Retinal pigment epithelial cell (primary cell): ENCODE measurements around the gene TSPAN5.
"Not testable (repeated sequence)": the region's sequence is repeated elsewhere in the genome, so short reads cannot be mapped to it uniquely, and the experiment has no call there.

ENCODE experiments used
- DNase-seq: peaks from one replicate; pipeline ENCODE4 v3.0.0-alpha.2; 2010; ENCODE audit warnings: low read depth
- H3K4me3 ChIP-seq: 2 replicates; pipeline ENCODE4 v1.5.1; 2011; ENCODE audit warnings: mild to moderate bottlenecking, low read length, control low read depth, moderate library complexity
- TF ChIP-seq, protein P1 (sequence below): conservative IDR thresholded peaks from 2 replicates; pipeline ENCODE4 v1.5.1; 2011; ENCODE audit warnings: low read depth, low read length, control low read depth, inconsistent platforms

Gene TSPAN5

DNA sequence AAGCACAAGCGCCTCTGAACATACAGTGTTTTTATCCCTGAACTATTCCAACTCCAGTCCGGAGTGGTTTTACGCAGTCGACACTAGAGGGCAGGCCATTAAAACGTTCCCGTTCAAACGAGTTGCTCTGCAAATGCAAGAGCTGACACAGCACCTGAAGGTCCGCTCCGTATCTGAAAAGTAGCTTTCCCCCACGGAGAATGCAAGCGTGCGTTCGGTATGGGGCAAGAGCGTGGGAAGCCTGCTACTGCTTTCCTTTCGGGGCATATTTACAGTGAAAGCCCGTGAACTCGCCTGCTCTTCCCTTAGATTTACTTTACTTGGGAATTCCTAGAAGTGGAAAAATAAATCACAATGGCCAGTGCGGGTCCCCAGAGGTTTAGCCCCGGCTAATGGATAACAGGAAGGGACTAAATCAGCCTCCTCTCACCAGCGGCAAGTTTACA, 190.8 kb downstream of the TSPAN5 start:
- peak; percentile 71 for DNase-seq
- peak overlapping the region; percentile 59 for H3K4me3 ChIP-seq
- TF ChIP-seq, protein P1, sequence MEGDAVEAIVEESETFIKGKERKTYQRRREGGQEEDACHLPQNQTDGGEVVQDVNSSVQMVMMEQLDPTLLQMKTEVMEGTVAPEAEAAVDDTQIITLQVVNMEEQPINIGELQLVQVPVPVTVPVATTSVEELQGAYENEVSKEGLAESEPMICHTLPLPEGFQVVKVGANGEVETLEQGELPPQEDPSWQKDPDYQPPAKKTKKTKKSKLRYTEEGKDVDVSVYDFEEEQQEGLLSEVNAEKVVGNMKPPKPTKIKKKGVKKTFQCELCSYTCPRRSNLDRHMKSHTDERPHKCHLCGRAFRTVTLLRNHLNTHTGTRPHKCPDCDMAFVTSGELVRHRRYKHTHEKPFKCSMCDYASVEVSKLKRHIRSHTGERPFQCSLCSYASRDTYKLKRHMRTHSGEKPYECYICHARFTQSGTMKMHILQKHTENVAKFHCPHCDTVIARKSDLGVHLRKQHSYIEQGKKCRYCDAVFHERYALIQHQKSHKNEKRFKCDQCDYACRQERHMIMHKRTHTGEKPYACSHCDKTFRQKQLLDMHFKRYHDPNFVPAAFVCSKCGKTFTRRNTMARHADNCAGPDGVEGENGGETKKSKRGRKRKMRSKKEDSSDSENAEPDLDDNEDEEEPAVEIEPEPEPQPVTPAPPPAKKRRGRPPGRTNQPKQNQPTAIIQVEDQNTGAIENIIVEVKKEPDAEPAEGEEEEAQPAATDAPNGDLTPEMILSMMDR, result peak; percentile 81

DNA sequence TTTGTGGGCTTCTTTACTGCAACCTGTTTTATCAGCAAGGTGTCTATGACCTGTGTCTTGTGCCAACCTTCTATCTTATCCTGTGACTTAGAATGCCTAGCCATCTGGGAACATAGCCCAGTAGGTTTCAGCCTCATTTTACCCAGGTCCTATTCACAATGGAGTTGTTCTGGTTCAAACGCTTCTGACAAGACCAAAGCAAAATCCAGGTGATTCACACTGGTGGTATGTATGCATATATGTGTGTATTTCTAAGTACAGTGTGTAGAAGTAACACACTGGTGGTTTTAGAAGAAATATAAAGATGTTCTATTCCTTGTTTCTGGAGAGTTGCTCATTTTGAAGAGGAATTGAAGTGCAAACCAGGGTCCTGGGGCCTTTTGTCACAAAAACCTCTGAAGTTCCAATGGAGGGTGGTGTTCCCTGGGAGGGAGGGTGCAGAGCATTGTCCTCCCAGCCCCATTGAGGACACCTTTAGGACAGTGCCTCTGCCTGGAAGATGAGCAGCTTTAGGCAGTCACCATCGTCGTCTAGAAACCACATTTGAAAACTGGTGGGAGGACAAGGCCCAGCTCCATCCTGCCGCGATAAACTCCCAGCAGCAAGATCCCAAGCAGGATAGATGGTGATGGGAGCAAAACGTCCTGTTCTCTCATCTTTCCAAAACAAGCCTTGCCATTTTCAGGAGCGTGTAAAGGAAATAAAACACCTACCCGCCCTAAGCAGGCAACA, 191.4 kb downstream of the TSPAN5 start:
- TF ChIP-seq, protein P1, result no peak
- H3K4me3 ChIP-seq, result no peak overlapping the region
- no peak for DNase-seq

DNA sequence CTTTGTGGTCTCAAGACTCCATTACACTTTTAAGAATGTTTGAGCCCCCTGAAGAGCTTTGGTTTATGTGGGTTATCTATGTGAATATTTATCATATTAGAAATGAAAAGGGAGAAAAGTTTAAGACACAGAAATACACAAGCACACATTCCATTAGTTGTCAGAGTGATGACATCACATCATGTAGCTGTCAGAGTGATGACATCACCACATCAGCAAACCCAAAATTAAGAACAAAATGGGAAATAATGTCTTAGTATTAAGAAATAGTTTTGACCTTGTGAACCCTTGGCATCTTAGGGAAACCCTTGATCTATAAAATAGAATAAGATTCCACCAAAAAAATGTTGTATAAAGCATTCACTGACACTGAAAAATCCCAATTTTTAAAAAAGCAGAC, 195.9 kb downstream of the TSPAN5 start:
- no peak overlapping the region for H3K4me3 ChIP-seq
- no peak for DNase-seq
- TF ChIP-seq, protein P1, result no peak

DNA sequence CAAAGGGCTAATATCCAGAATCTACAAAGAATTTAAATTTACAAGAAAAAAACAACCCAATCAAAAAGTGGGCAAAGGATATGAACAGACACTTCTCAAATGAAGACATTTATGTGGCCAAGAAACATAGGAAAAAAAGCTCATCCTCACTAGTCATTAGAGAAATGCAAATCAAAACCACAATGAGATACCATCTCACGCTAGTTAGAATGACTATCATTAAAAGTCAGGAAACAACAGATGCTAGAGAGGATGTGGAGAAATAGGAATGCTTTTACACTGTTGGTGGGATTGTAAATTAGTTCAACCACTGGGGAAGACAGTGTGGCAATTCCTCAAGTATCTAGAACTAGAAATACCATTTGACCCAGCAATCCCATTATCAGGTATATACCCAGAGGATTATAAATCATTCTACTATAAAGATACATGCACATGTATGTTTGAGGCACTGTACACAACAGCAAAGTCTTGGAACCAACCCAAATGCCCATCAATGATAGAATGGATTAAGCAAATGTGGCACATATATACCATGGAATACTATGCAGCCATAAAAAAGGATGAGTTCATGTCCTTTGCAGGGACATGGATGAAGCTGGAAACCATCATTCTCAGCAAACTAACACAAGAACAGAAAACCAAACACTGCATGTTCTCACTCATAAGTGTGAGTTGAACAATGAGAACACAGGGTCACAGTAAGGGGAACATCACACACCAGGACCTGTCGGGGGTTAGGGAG, 197.1 kb downstream of the TSPAN5 start:
- not testable (repeated sequence) for DNase-seq, H3K4me3 ChIP-seq

DNA sequence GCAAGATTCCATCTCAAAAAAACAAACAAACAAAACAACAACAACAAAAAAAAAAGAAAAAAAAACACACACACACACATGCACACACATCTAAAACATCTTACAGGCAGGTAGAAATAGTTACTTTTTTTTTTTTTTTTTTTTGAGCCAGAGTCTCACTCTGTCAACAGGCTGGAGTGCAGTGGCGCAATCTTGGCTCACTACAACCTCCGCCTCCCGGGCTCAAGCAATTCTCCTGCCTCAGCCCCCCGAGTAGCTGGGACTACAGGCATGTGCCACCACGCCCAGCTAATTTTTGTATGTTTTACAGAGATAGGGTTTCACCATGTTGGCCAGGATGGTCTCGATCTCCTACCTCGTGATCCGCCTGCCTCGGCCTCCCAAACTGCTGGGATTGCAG, 201.0 kb downstream of the TSPAN5 start:
- not testable (repeated sequence) for DNase-seq, H3K4me3 ChIP-seq

DNA sequence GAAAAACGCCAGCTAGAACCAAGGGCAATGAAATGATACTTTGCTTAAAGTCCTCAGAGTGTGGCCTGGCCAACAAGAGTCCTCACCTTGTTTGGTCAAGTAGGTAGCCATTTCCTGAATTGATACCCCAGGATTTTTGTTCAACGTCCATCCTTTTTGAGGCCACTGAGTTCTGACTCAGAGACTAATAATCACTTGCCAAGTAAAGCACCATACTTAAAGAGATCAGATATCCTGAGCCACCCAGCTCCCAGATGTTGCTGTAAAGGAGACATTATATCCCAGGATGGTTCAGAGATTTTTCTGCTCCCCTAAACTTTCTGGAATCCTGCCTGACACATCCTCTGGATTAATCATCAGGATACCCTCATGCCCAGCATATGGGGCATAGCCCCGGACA, 206.3 kb downstream of the TSPAN5 start:
- no peak for DNase-seq

DNA sequence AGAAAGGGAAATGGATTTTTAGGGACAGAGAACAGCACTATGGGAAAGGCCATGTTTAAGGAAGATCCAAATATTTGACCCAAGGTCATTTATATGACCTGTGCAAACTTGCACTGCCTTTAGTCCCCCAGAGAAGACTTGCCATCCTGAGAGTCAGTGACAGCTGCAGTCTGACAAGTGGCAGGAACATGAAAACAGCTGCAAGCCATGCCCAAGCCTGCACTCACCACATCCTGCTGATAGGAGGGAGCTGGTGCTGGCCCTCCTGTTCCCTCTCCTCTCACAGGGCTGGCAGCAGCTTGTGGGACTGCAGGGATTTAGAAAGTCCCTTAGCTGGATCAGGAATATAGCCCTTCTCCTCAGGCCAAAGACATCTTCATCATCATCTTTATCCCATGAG, 209.5 kb downstream of the TSPAN5 start:
- H3K4me3 ChIP-seq, result no peak overlapping the region
- TF ChIP-seq, protein P1, result no peak
- no peak for DNase-seq

More for the DNA sequence above, 206.3 kb downstream of the TSPAN5 start:
- TF ChIP-seq, protein P1, result no peak
- H3K4me3 ChIP-seq, result no peak overlapping the region

DNA sequence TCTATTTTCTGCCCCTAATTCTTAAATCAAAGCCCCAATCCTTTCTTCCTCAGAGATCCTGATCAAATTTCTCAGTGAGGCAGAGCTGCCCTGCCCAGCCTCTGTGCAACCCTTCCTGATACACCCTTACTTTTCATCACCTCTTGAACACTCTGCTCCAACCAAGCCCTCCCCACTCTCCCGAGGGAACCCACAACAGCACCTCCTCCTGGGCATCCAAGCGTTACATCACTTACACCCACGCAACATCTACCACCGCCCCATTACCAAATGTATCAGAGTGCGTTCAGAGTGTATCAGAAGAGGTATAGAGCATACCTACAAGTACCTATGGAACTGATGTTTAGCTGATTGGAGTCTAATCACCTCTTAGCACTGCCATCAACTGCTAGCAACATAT, 210.8 kb downstream of the TSPAN5 start:
- DNase-seq, result no peak
- TF ChIP-seq, protein P1, result peak; percentile 10
- H3K4me3 ChIP-seq, result no peak overlapping the region
